AG04450 (cell line): ENCODE measurements around the gene DACH1. TPM values are rescaled to one million over a fixed set of nuclear protein-coding genes. Genes with fewer than 3 reads are reported as not detected.

Experiments used
- CTCF ChIA-PET: fragments of 300-600, 350-600 bp; formaldehyde crosslinking; extraction: SDS; loops from one replicate; lab custom pipeline; 2022; ENCODE audit warnings: antibody characterized with exemption, inconsistent platforms; lab: Charles Lee
- POLR2A ChIA-PET: fragments of 350-600 bp; formaldehyde crosslinking; extraction: SDS; loops from one replicate; lab custom pipeline; 2021; ENCODE audit warnings: antibody characterized with exemption, inconsistent platforms; lab: Yijun Ruan, JAX
- DNase-seq: peaks from one replicate; pipeline ENCODE4 v3.0.0-alpha.2; 2011; ENCODE audit warnings: low read depth, low spot score
- H3K27ac ChIP-seq: one replicate; pipeline ENCODE4 v1.5.1; 2012; ENCODE audit warnings: low read depth, low read length, control low read depth
- H3K27me3 ChIP-seq: one replicate; pipeline ENCODE4 v1.6.0; 2012; ENCODE audit warnings: low read length; ENCODE audit not compliant: control insufficient read depth, insufficient read depth
- H3K4me3 ChIP-seq: 2 replicates; pipeline ENCODE4 v1.5.1; 2011; ENCODE audit warnings: mild to moderate bottlenecking, low read depth, low read length, control low read depth
- H3K9me3 ChIP-seq: 2 replicates; pipeline ENCODE4 v1.5.1; 2012; ENCODE audit warnings: low read length; ENCODE audit not compliant: control insufficient read depth, insufficient read depth
- CTCF ChIP-seq: IDR thresholded peaks from 2 replicates; pipeline ENCODE4 v1.5.1; 2011; ENCODE audit warnings: low read depth, low read length, control low read depth, inconsistent platforms
- polyA plus RNA-seq: library from polyadenylated mRNA; depleted of rRNA; stranded (reverse); fragments of >200 nt; gene quantifications from 2 replicates; pipeline ENCODE4 v1.2.3, GENCODE V29; 2011

Gene DACH1
- polyA plus RNA-seq, 1 experiment, result 0.10 TPM

- ChIA-PET POLR2A (no interaction called here), CTCF (no interaction called here)
- Histone ChIP-seq H3K27me3 (peaks cover 28% of the 10 kb centered on the region), H3K4me3 (no peak overlapping the region), H3K27ac (no peak overlapping the region), H3K9me3 (no peaks in the 10 kb centered on the region; the same call in 1 of the 2 replicates)
- no peak for DNase-seq
- no peak for TF ChIP-seq CTCF
Observed at GRCh38 chr13:71862459-71862943, 4.5 kb downstream of the DACH1 start.

GRCh38 chr13:71861769-71862458, 5.1 kb downstream of the DACH1 start:
- Histone ChIP-seq H3K9me3 (no peaks in the 10 kb centered on the region; the same call in 1 of the 2 replicates), H3K4me3 (no peak overlapping the region), H3K27ac (no peak overlapping the region), H3K27me3 (peaks cover 26% of the 10 kb centered on the region)
- ChIA-PET POLR2A (no interaction called here), CTCF (no interaction called here)
- no peak for DNase-seq
- TF ChIP-seq CTCF, result no peak

- DNase-seq, result no peak
- Histone ChIP-seq H3K27me3 (peaks cover 19% of the 10 kb centered on the region), H3K4me3 (no peak overlapping the region), H3K9me3 (no peaks in the 10 kb centered on the region; the same call in 1 of the 2 replicates), H3K27ac (no peak overlapping the region)
- ChIA-PET POLR2A (no interaction called here), CTCF (no interaction called here)
- no peak for TF ChIP-seq CTCF
Observed at GRCh38 chr13:71860547-71861138, 6.4 kb downstream of the DACH1 start.

- no peak overlapping the region for H3K27ac ChIP-seq
Observed at GRCh38 chr13:71858647-71859046, 8.4 kb downstream of the DACH1 start.

More at GRCh38 chr13:71858647-71859046, 8.4 kb downstream of the DACH1 start:
- no peak for TF ChIP-seq CTCF
- no peak for DNase-seq
- no peak overlapping the region for H3K4me3 ChIP-seq
- no peaks in the 10 kb centered on the region for H3K9me3 ChIP-seq
- ChIA-PET POLR2A (no interaction called here), CTCF (no interaction called here)
- peaks cover under 1% of the 10 kb centered on the region for H3K27me3 ChIP-seq
